NCI-H446 (cell line): ENCODE measurements around the gene ARID1A.
A peak's percentile ranks its signal among the peaks of the same experiment; 100 is the strongest.
"Not testable (repeated sequence)": the region's sequence is repeated elsewhere in the genome, so short reads cannot be mapped to it uniquely, and the experiment has no call there.

Experiments used
- DNase-seq, 2 experiments: peaks; one replicate each; lab custom pipeline; 2025; lab: John Stamatoyannopoulos, UW

ARID1A gene

GRCh38 chr1:26695356-26696118, at the start of gene ARID1A:
Gene ARID1A, plus strand, starts transcription at chr1:26696015. Its CDS starts 389 bp downstream, at chr1:26696404.
- DNase-seq: peak; percentile 94 to 99

- DNase-seq: no peak
These were observed 31.0 kb upstream of the ARID1A start for GRCh38 chr1:26664802-26665201.

GRCh38 chr1:26666855-26667254, 29.0 kb upstream of the ARID1A start:
- DNase-seq: no peak

- DNase-seq: not testable (repeated sequence)
These were observed 27.6 kb upstream of the ARID1A start for GRCh38 chr1:26668106-26668786.

GRCh38 chr1:26677306-26678115, 18.3 kb upstream of the ARID1A start:
- peak; percentile 12 to 76 for DNase-seq

GRCh38 chr1:26684763-26685508, 10.9 kb upstream of the ARID1A start:
- DNase-seq: no peak

- DNase-seq: peak in 1 of 2 experiments; percentile 59
These were observed 9.0 kb upstream of the ARID1A start for GRCh38 chr1:26686795-26687194.

GRCh38 chr1:26689504-26689903, 6.3 kb upstream of the ARID1A start:
- no peak for DNase-seq

GRCh38 chr1:26690157-26690556, 5.7 kb upstream of the ARID1A start:
- DNase-seq: peak in 1 of 2 experiments; percentile 52

- DNase-seq: peak in 1 of 2 experiments; percentile 32
These were observed 5.2 kb upstream of the ARID1A start for GRCh38 chr1:26690576-26691031.

GRCh38 chr1:26692211-26692792, 3.5 kb upstream of the ARID1A start:
- peak; percentile 95 to 99 for DNase-seq

GRCh38 chr1:26692793-26693490, 2.9 kb upstream of the ARID1A start:
- DNase-seq: peak; percentile 98 to 99

GRCh38 chr1:26693599-26694572, 1.9 kb upstream of the ARID1A start:
- DNase-seq: peak in 1 of 2 experiments; percentile 48

GRCh38 chr1:26694638-26695355, 1.0 kb upstream of the ARID1A start:
- DNase-seq: peak in 1 of 2 experiments; percentile 32

GRCh38 chr1:26696119-26696653, 371 bp downstream of the ARID1A start:
- DNase-seq: no peak

- peak in 1 of 2 experiments; percentile 41 for DNase-seq
These were observed 1.0 kb downstream of the ARID1A start for GRCh38 chr1:26696654-26697430.

- peak in 1 of 2 experiments; percentile 36 for DNase-seq
These were observed 1.7 kb downstream of the ARID1A start for GRCh38 chr1:26697431-26697977.
